K562 (cell line): ENCODE data around the gene STT3B. TPM values are rescaled to one million over a fixed set of nuclear protein-coding genes. Genes with fewer than 3 reads are reported as not detected.

ENCODE experiments used
- HNRNPLL ChIP-seq: fragments of 200-400 bp; formaldehyde crosslinking; IDR thresholded peaks from 2 replicates; pipeline ENCODE4 v1.6.1; 2017; ENCODE audit warnings: low read length, low read depth, mild to moderate bottlenecking; ENCODE audit not compliant: poor library complexity, severe bottlenecking
- NCOA4 ChIP-seq: fragments of 450-650 bp; IDR thresholded peaks from 2 replicates; pipeline ENCODE4 v1.6.1; 2018; ENCODE audit warnings: mild to moderate bottlenecking; ENCODE audit not compliant: partially characterized antibody
- NR2F6 ChIP-seq: fragments of 450-650 bp; formaldehyde crosslinking; IDR thresholded peaks from 2 replicates; pipeline ENCODE4 v1.4.0; 2020; ENCODE audit warnings: mild to moderate bottlenecking
- NUFIP1 ChIP-seq: fragments of 450-650 bp; IDR thresholded peaks from 2 replicates; pipeline ENCODE4 v1.6.1; 2018; ENCODE audit not compliant: partially characterized antibody
- POLR2B ChIP-seq: fragments of 450-650 bp; IDR thresholded peaks from 2 replicates; pipeline ENCODE4 v1.6.1; 2018; ENCODE audit warnings: low read depth; ENCODE audit not compliant: partially characterized antibody
- TGIF2 ChIP-seq: sonication (generic); formaldehyde crosslinking; IDR thresholded peaks from 2 replicates; pipeline ENCODE4 v1.8.1; 2022; ENCODE audit warnings: mild to moderate bottlenecking, missing genetic modification reagents, moderate library complexity
- ZBTB7A ChIP-seq: IDR thresholded peaks from 2 replicates; pipeline ENCODE4 v1.6.1; 2011; ENCODE audit warnings: low read depth, mild to moderate bottlenecking, low read length, moderate library complexity, borderline replicate concordance; ENCODE audit not compliant: control insufficient read depth
- ZC3H4 ChIP-seq: sonication (generic); formaldehyde crosslinking; IDR thresholded peaks from 2 replicates; pipeline ENCODE4 v1.9.0; 2021; ENCODE audit warnings: missing genetic modification reagents, borderline replicate concordance
- ZNF766 ChIP-seq: fragments of 200-800 bp; sonication (Bioruptor generic); conservative IDR thresholded peaks from 2 replicates; pipeline ENCODE4 v1.6.1; 2016; ENCODE audit warnings: missing genetic modification characterization, missing compliant biosample characterization
- ZSCAN29 ChIP-seq: fragments of 450-650 bp; IDR thresholded peaks from 2 replicates; pipeline ENCODE4 v1.6.1; 2017
- polyA plus RNA-seq, 8 experiments: library from polyadenylated mRNA; depleted of rRNA in 4 of 8; stranded (reverse) in 5 of 8; unstranded in 3 of 8; fragments of >200 nt; fragmentation: Nextera tagmentation in 2 of 8; fragmentation: Illumina TruSeq in 1 of 8; extraction: Ambion mirVana in 2 of 8; extraction: Trizol in 1 of 8; gene quantifications; 2 replicates each; pipeline versions ENCODE4 v1.2.1 to v1.2.3, GENCODE V29; 2011 to 2014; ENCODE audit warnings: inconsistent platforms in 1 of 8, missing spikeins in 1 of 8
- total RNA-seq, 7 experiments: library from RNA; depleted of rRNA in 6 of 7; stranded (reverse); fragments of >200 nt in 6 of 7; fragmentation: Illumina TruSeq in 2 of 7; extraction: Trizol in 2 of 7; gene quantifications; 2 replicates each; pipeline versions ENCODE4 v1.2.1 to v1.2.3, GENCODE V29; 2011 to 2021; ENCODE audit warnings: low replicate concordance in 1 of 7
- TF ChIP-seq, protein P1 (sequence below): fragments of 250-450 bp; sonication (Bioruptor Pico); IDR thresholded peaks from 2 replicates; pipeline ENCODE4 v1.5.0; 2021
- TF ChIP-seq, protein P2 (sequence below): fragments of 450-650 bp; formaldehyde crosslinking; IDR thresholded peaks from 2 replicates; pipeline ENCODE4 v1.4.0; 2020; ENCODE audit warnings: mild to moderate bottlenecking, moderate library complexity
- TF ChIP-seq, protein P3 (sequence below): sonication (generic); formaldehyde crosslinking; IDR thresholded peaks from 2 replicates; pipeline ENCODE4 v1.8.1; 2023; ENCODE audit warnings: mild to moderate bottlenecking, missing genetic modification reagents

The STT3B gene
- total and polyA plus RNA-seq, 9 of the 15 experiments (the other 6 are each of a cell fraction or from before 2014, with no cell fraction given), result 22.4 to 147 (median 100) TPM

DNA sequence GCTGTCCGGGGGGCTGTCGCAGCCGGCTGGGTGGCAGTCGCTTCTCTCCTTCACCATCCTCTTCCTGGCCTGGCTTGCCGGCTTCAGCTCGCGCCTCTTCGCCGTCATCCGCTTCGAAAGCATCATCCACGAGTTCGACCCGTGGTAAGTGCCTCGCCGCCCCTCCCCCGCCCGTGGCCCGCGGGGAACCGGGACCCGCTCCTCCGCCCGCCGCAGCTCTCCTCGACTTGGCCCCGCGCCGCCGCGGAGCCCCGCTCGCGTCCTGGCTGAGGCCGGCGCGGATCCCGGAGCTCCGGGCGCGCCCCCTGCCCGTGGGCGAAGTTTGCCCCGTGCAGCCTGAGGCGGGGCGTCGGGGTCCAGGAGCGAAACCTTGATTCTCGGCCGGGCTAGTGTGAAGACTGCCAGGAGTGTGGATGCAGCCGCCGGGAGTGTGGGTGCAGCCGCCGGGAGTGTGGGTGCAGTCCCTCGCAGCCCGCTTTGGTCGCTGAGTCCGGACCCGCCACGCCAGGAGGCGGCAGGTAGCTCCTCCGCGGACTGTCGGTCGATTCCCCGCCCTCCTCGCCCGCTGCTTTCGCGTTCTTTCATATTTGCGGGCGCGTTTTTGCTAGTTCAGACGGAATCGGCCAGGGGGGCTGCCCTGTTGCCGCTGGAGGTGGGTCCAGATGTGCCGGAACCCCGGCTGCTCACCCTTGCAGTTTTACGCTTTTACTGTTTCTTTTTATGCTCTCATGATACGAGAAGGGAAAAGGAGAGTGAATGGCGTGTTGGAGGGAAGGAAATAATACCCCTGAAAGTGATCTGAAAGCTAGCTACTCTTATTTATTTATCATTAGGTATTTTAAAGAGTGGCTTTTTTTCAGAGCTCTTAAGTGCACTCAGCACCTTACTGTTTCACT is 692 bp downstream of the STT3B start (continued):
- TF ChIP-seq, protein P1, sequence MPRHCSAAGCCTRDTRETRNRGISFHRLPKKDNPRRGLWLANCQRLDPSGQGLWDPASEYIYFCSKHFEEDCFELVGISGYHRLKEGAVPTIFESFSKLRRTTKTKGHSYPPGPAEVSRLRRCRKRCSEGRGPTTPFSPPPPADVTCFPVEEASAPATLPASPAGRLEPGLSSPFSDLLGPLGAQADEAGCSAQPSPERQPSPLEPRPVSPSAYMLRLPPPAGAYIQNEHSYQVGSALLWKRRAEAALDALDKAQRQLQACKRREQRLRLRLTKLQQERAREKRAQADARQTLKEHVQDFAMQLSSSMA (CRISPR knock-in tag), result no peak
- TF ChIP-seq ZBTB7A (peak; percentile 10; the same call in 1 of the 2 replicates), POLR2B (no peak), NCOA4 (no peak), HNRNPLL (peak; percentile 11), ZNF766 (CRISPR knock-in tag) (no peak), NR2F6 (CRISPR knock-in tag) (no peak), TGIF2 (CRISPR knock-in tag) (no peak), ZC3H4 (no peak), ZSCAN29 (no peak), NUFIP1 (no peak)
- TF ChIP-seq, protein P2, sequence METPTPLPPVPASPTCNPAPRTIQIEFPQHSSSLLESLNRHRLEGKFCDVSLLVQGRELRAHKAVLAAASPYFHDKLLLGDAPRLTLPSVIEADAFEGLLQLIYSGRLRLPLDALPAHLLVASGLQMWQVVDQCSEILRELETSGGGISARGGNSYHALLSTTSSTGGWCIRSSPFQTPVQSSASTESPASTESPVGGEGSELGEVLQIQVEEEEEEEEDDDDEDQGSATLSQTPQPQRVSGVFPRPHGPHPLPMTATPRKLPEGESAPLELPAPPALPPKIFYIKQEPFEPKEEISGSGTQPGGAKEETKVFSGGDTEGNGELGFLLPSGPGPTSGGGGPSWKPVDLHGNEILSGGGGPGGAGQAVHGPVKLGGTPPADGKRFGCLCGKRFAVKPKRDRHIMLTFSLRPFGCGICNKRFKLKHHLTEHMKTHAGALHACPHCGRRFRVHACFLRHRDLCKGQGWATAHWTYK (CRISPR knock-in tag), result no peak
- TF ChIP-seq, protein P3, sequence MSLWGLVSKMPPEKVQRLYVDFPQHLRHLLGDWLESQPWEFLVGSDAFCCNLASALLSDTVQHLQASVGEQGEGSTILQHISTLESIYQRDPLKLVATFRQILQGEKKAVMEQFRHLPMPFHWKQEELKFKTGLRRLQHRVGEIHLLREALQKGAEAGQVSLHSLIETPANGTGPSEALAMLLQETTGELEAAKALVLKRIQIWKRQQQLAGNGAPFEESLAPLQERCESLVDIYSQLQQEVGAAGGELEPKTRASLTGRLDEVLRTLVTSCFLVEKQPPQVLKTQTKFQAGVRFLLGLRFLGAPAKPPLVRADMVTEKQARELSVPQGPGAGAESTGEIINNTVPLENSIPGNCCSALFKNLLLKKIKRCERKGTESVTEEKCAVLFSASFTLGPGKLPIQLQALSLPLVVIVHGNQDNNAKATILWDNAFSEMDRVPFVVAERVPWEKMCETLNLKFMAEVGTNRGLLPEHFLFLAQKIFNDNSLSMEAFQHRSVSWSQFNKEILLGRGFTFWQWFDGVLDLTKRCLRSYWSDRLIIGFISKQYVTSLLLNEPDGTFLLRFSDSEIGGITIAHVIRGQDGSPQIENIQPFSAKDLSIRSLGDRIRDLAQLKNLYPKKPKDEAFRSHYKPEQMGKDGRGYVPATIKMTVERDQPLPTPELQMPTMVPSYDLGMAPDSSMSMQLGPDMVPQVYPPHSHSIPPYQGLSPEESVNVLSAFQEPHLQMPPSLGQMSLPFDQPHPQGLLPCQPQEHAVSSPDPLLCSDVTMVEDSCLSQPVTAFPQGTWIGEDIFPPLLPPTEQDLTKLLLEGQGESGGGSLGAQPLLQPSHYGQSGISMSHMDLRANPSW (CRISPR knock-in tag), result no peak
